ENCODE results near the gene RASSF5. TPM values are rescaled to one million over a fixed set of nuclear protein-coding genes. Genes with fewer than 3 reads are reported as not detected.

Gene RASSF5
- total RNA-seq, 2 experiments from 2014 or later = 215 to 218 TPM

DNA sequence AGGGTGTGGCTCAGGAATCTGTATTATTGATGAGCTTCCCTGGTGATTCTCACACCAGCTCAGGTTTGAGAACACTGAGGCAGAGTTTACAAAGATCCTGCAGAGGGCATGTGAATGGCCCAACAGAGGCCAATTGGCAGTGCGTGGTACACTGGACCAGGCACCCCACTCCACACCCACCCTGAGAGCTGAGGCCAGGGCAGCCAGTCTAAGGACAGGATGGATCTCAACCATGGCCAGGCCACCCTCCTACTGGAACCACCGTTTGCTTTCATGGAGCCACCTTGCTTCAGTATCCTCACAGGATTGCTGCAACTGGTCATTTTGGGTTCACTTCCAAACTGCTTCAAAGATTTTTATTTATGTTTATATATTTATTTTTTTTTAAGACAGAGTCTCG lies 7.3 kb upstream of the RASSF5 start:
- ChIA-PET CTCF (interaction anchor here (0.8 to 6.3 kb wide), 6 partner anchors 10 to 365 kb away, joined by 3 to 36 read pairs (median 5); no protein-coding TSS in a partner anchor), POLR2A (interaction anchor here (1.4 kb wide), 1 partner anchor 164 kb away, joined by 3 read pairs; no protein-coding TSS in a partner anchor)

DNA sequence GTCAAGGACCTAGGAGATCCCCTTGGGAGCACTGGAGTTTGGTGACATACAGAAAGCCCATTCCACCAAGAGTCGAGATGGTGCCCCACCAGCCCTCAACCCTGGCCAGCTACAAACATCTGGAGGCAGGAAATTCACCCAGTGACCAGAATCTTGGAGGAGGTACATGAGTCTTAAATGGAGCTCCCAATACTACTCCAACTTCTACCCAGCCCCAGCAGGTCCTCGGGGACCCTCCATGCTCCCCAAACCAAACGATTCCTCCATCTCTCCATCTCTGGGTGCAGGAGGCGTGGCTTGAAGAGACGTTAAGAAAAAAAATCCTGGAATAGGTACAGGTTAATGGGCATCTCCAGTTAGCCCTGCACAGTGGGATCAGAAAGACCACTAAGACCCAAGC lies 5.5 kb upstream of the RASSF5 start:
- CTCF ChIA-PET = interaction anchor here (1.1 to 6.3 kb wide), 6 partner anchors 12 to 162 kb away, joined by 3 to 36 read pairs (median 10); no protein-coding TSS in a partner anchor
- Mint-ChIP-seq H3K9me3 (no peaks in the 10 kb centered on the region), H3K4me1 (ENCODE audit: low read depth) (peaks cover 36% of the 10 kb centered on the region), H3K27ac (no peak overlapping the region), H3K4me3 (no peak overlapping the region), H3K36me3 (ENCODE audit: low read depth) (no peaks in the 10 kb centered on the region), H3K27me3 (peaks cover 3% of the 10 kb centered on the region)
- TF ChIP-seq, protein P1, sequence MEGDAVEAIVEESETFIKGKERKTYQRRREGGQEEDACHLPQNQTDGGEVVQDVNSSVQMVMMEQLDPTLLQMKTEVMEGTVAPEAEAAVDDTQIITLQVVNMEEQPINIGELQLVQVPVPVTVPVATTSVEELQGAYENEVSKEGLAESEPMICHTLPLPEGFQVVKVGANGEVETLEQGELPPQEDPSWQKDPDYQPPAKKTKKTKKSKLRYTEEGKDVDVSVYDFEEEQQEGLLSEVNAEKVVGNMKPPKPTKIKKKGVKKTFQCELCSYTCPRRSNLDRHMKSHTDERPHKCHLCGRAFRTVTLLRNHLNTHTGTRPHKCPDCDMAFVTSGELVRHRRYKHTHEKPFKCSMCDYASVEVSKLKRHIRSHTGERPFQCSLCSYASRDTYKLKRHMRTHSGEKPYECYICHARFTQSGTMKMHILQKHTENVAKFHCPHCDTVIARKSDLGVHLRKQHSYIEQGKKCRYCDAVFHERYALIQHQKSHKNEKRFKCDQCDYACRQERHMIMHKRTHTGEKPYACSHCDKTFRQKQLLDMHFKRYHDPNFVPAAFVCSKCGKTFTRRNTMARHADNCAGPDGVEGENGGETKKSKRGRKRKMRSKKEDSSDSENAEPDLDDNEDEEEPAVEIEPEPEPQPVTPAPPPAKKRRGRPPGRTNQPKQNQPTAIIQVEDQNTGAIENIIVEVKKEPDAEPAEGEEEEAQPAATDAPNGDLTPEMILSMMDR (IDR thresholded peaks at IDR 0.05) = no peak
- intact Hi-C loops (cut with micrococcal nuclease) = no loop called here
- POLR2A ChIA-PET = interaction anchor here (0.7 kb wide), 1 partner anchor 28 kb away, joined by 3 read pairs; no protein-coding TSS in a partner anchor
- no peak for ATAC-seq
- DNase-seq = no peak

More for the DNA sequence above, 7.3 kb upstream of the RASSF5 start:
- Mint-ChIP-seq H3K4me3 (no peak overlapping the region), H3K27me3 (peaks cover under 1% of the 10 kb centered on the region), H3K4me1 (ENCODE audit: low read depth) (peaks cover 33% of the 10 kb centered on the region), H3K36me3 (ENCODE audit: low read depth) (peaks cover 4% of the 10 kb centered on the region), H3K27ac (no peak overlapping the region), H3K9me3 (no peaks in the 10 kb centered on the region)
- intact Hi-C loops (cut with micrococcal nuclease) = no loop called here
- DNase-seq (no peak), ATAC-seq (no peak)
- TF ChIP-seq, protein P1 (IDR thresholded peaks at IDR 0.05) = no peak

- POLR2A ChIA-PET = interaction anchor here (0.6 kb wide), 1 partner anchor 41 kb away, joined by 3 read pairs; no protein-coding TSS in a partner anchor
- intact Hi-C loops (cut with micrococcal nuclease) = no loop called here
Observed at GRCh38 chr1:206502403-206502802, 4.9 kb upstream of the RASSF5 start.

DNA sequence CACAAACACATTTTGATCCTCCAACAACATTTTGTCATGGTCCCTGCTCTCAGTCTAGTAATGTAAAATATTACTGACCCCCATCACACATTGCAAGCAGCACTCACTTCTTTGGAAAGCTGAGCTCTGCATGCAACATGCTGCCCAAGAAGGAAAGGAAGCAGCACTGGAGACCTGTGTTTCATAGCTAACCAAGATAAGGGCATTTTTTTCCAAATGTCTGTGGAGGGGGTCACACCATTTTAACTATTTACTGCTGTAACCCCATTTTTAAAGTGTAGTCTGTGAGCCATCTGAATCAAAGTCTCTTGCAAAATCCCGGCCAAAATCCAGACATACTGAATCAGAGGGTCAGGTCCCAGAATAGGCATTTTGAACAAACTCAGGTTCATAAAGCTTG lies 4.5 kb upstream of the RASSF5 start:
- TF ChIP-seq, protein P1 (IDR thresholded peaks at IDR 0.05) = no peak
- Mint-ChIP-seq H3K4me1 (ENCODE audit: low read depth) (peaks cover 36% of the 10 kb centered on the region), H3K4me3 (no peak overlapping the region), H3K27me3 (peaks cover 3% of the 10 kb centered on the region), H3K9me3 (no peaks in the 10 kb centered on the region), H3K27ac (no peak overlapping the region), H3K36me3 (ENCODE audit: low read depth) (no peaks in the 10 kb centered on the region)
- intact Hi-C loops (cut with micrococcal nuclease) = no loop called here
- DNase-seq (no peak), ATAC-seq (no peak)
- CTCF ChIA-PET = interaction anchor here (1.3 to 6.3 kb wide), 5 partner anchors 13 to 161 kb away, joined by 3 to 36 read pairs (median 11); no protein-coding TSS in a partner anchor
- POLR2A ChIA-PET = interaction anchor here (0.6 to 1.0 kb wide), 2 partner anchors 40 to 80 kb away, joined by 3 read pairs; no protein-coding TSS in a partner anchor

More at GRCh38 chr1:206502403-206502802, 4.9 kb upstream of the RASSF5 start:
- Mint-ChIP-seq H3K27me3 (peaks cover 3% of the 10 kb centered on the region), H3K4me1 (ENCODE audit: low read depth) (peaks cover 36% of the 10 kb centered on the region), H3K36me3 (ENCODE audit: low read depth) (no peaks in the 10 kb centered on the region), H3K9me3 (no peaks in the 10 kb centered on the region), H3K27ac (no peak overlapping the region), H3K4me3 (no peak overlapping the region)
- ATAC-seq (no peak), DNase-seq (no peak)
- TF ChIP-seq, protein P1 (IDR thresholded peaks at IDR 0.05) = no peak
- CTCF ChIA-PET = interaction anchor here (1.1 to 6.3 kb wide), 8 partner anchors 12 to 161 kb away, joined by 3 to 36 read pairs (median 10); no protein-coding TSS in a partner anchor

All from activated CD8-positive, alpha-beta T cell treated with anti-CD3 and anti-CD28 coated beads for 36 hours (primary cell).